Aorta (tissue), 5 donors: Measurements from ENCODE around the gene RHBDD2. TPM values are rescaled to one million over a fixed set of nuclear protein-coding genes. Genes with fewer than 3 reads are reported as not detected.
A peak's percentile ranks its signal among the peaks of the same experiment; 100 is the strongest.

Experiments
- ATAC-seq: fragments of 200-7000 bp; cut with Tn5 transposase; one replicate; pipeline ENCODE4 v1.9.1; 2022; ENCODE audit warnings: moderate library complexity; ENCODE audit not compliant: low FRiP score
- DNase-seq, 2 donors: peaks; one replicate each; pipeline ENCODE4 v3.0.0-alpha.2; 2020
- H3K27ac ChIP-seq, 2 donors: one replicate each; pipeline ENCODE4 v1.5.1; 2013; ENCODE audit warnings: low read length in 2 of 2, mild to moderate bottlenecking in 2 of 2, moderate library complexity in 2 of 2, control low read depth in 1 of 2, inconsistent platforms in 1 of 2, low read depth in 1 of 2
- H3K27me3 ChIP-seq, 2 donors: one replicate each; pipeline ENCODE4 v1.6.1; 2013; ENCODE audit warnings: control low read depth in 1 of 2, low read length in 1 of 2, mild to moderate bottlenecking in 1 of 2, moderate library complexity in 1 of 2; ENCODE audit not compliant: insufficient read depth in 2 of 2, control insufficient read depth in 1 of 2
- H3K36me3 ChIP-seq, 2 donors: one replicate each; pipeline ENCODE4 v1.6.1; 2013; ENCODE audit warnings: control low read depth in 1 of 2, low read length in 1 of 2, mild to moderate bottlenecking in 1 of 2; ENCODE audit not compliant: insufficient read depth in 2 of 2, control insufficient read depth in 1 of 2
- H3K4me1 ChIP-seq, 2 donors: one replicate each; pipeline ENCODE4 v1.6.1; 2013; ENCODE audit warnings: low read length in 2 of 2, control low read depth in 1 of 2, mild to moderate bottlenecking in 1 of 2, moderate library complexity in 1 of 2; ENCODE audit not compliant: insufficient read depth in 2 of 2, control insufficient read depth in 1 of 2
- H3K4me3 ChIP-seq, 2 donors: one replicate each; pipeline ENCODE4 v1.5.1; 2013; ENCODE audit warnings: low read length in 2 of 2, control low read depth in 1 of 2, mild to moderate bottlenecking in 1 of 2
- H3K9me3 ChIP-seq: one replicate; pipeline ENCODE4 v1.6.1; 2013; ENCODE audit warnings: mild to moderate bottlenecking, low read length; ENCODE audit not compliant: control insufficient read depth
- WGBS, 2 donors: extraction: QIAGEN DNeasy Blood & Tissue Kit; methylation state at CpG; one replicate each; pipeline ENCODE4 v1.1.7; 2013; 5-methylcytosine and 5-hydroxymethylcytosine counted together
- intact Hi-C, 2 donors: fragments of 100-400 bp; cut with DNase I; formaldehyde crosslinking; loops; one replicate each; pipeline versions ENCODE4 v1.14.2 to v1.15.0; 2022
- polyA plus RNA-seq, 2 donors: library from polyadenylated mRNA; stranded (reverse); fragments of 200-250 nt; gene quantifications; one replicate each; pipeline ENCODE4 v1.2.3, GENCODE V29; 2013
- total RNA-seq, 2 donors: library from RNA; stranded (reverse); fragmentation: NEBNext Ultra II Directional; extraction: Animal tissue kit (Norgen Biotek cat#: 25700); gene quantifications; one replicate each; pipeline ENCODE4 v1.2.1, GENCODE V29; 2021
- donor health status: healthy with polysubstance abuse.
- donor health status: Bipolar disorder and iron deficiency.
- donor health status: DM: no; HTN: no; CAD: no.
- donor health status: DM: no; HTN: no; CAD: no.
- donor health status: DM: yes; HTN: yes; CAD: no.

The RHBDD2 gene
- total and polyA plus RNA-seq, 4 donors: 23.9 to 71.3 (median 35.6) TPM

- 66 to 70% methylated on average over 11 of the region's 11 CpGs for WGBS, 2 donors
- no peaks in the 10 kb centered on the region for H3K36me3 ChIP-seq
- H3K27ac ChIP-seq: peak overlapping the region in 1 of 2 donors; percentile 32
- ATAC-seq (no peak), DNase-seq (no peak)
- no peak overlapping the region for H3K4me3 ChIP-seq
- no peaks in the 10 kb centered on the region for H3K9me3 ChIP-seq
- no peaks in the 10 kb centered on the region for H3K27me3 ChIP-seq
- intact Hi-C loops: loop anchor here in 1 of 2 donors (5.0 kb wide), 2 partner anchors 50 to 80 kb away; no protein-coding TSS in a partner anchor
- no peaks in the 10 kb centered on the region for H3K4me1 ChIP-seq
These were observed 38.1 kb downstream of the RHBDD2 start for GRCh38 chr7:75916685-75917634.

- no peak for ATAC-seq
These were observed 41.8 kb downstream of the RHBDD2 start for GRCh38 chr7:75920431-75921161.

GRCh38 chr7:75921479-75921878 lies 42.6 kb downstream of the RHBDD2 start:
- intact Hi-C loops: no loop called here
- Histone ChIP-seq H3K4me3 (no peak overlapping the region), H3K9me3 (no peaks in the 10 kb centered on the region), H3K4me1 (no peaks in the 10 kb centered on the region), H3K36me3 (no peaks in the 10 kb centered on the region), H3K27ac (no peak overlapping the region), H3K27me3 (no peaks in the 10 kb centered on the region)
- ATAC-seq: no peak
- no peak for DNase-seq
- 77 to 79% methylated on average over 14 of the region's 14 CpGs for WGBS, 2 donors

More at GRCh38 chr7:75920431-75921161, 41.8 kb downstream of the RHBDD2 start:
- intact Hi-C loops: no loop called here
- no peaks in the 10 kb centered on the region for H3K4me1 ChIP-seq
- no peak for DNase-seq
- WGBS, 2 donors: 92 to 93% methylated on average over 19 of the region's 19 CpGs
- H3K27ac ChIP-seq: no peak overlapping the region
- no peaks in the 10 kb centered on the region for H3K27me3 ChIP-seq
- no peaks in the 10 kb centered on the region for H3K9me3 ChIP-seq
- H3K36me3 ChIP-seq: no peaks in the 10 kb centered on the region
- H3K4me3 ChIP-seq: no peak overlapping the region

- Histone ChIP-seq H3K27ac (no peak overlapping the region), H3K36me3 (no peaks in the 10 kb centered on the region), H3K27me3 (no peaks in the 10 kb centered on the region), H3K4me1 (no peaks in the 10 kb centered on the region), H3K4me3 (no peak overlapping the region), H3K9me3 (no peaks in the 10 kb centered on the region)
- intact Hi-C loops: no loop called here
- DNase-seq: no peak
- ATAC-seq: no peak
- WGBS, 2 donors: 92% methylated on average over 9 of the region's 9 CpGs
These were observed 44.3 kb downstream of the RHBDD2 start for GRCh38 chr7:75922966-75923603.

- H3K9me3 ChIP-seq: no peaks in the 10 kb centered on the region
- H3K4me1 ChIP-seq: no peaks in the 10 kb centered on the region
- no peak for DNase-seq
- no peaks in the 10 kb centered on the region for H3K36me3 ChIP-seq
- no peak overlapping the region for H3K27ac ChIP-seq
- intact Hi-C loops: no loop called here
- no peak overlapping the region for H3K4me3 ChIP-seq
- WGBS, 2 donors: 97 to 100% methylated on average over 2 of the region's 2 CpGs
- no peak for ATAC-seq
- no peaks in the 10 kb centered on the region for H3K27me3 ChIP-seq
These were observed 45.4 kb downstream of the RHBDD2 start for GRCh38 chr7:75924256-75924655.

- ATAC-seq (no peak), DNase-seq (no peak)
- Histone ChIP-seq H3K27ac (no peak overlapping the region), H3K27me3 (no peaks in the 10 kb centered on the region), H3K4me1 (no peaks in the 10 kb centered on the region), H3K36me3 (no peaks in the 10 kb centered on the region), H3K9me3 (no peaks in the 10 kb centered on the region), H3K4me3 (no peak overlapping the region)
- 91 to 93% methylated on average over 2 of the region's 2 CpGs for WGBS, 2 donors
- intact Hi-C loops: no loop called here
These were observed 46.1 kb downstream of the RHBDD2 start for GRCh38 chr7:75924889-75925288.

- intact Hi-C loops: no loop called here
- H3K4me1 ChIP-seq: no peaks in the 10 kb centered on the region
- no peaks in the 10 kb centered on the region for H3K9me3 ChIP-seq
- ATAC-seq (no peak), DNase-seq (no peak)
- H3K36me3 ChIP-seq: no peaks in the 10 kb centered on the region
- no peaks in the 10 kb centered on the region for H3K27me3 ChIP-seq
- no peak overlapping the region for H3K4me3 ChIP-seq
- WGBS, 2 donors: 64 to 70% methylated on average over 10 of the region's 10 CpGs
- H3K27ac ChIP-seq: peak overlapping the region in 1 of 2 donors; percentile 33
These were observed 47.0 kb downstream of the RHBDD2 start for GRCh38 chr7:75925717-75926435.

- no peaks in the 10 kb centered on the region for H3K36me3 ChIP-seq
- H3K27ac ChIP-seq: no peak overlapping the region
- H3K27me3 ChIP-seq: no peaks in the 10 kb centered on the region
- intact Hi-C loops: no loop called here
- H3K4me1 ChIP-seq: no peaks in the 10 kb centered on the region
- H3K9me3 ChIP-seq: no peaks in the 10 kb centered on the region
- 85 to 90% methylated on average over 4 of the region's 4 CpGs for WGBS, 2 donors
- no peak for DNase-seq
- H3K4me3 ChIP-seq: no peak overlapping the region
- ATAC-seq: no peak
These were observed 49.7 kb downstream of the RHBDD2 start for GRCh38 chr7:75928568-75928914.
